GM12875 (cell line): ENCODE measurements around the gene MSL1.

Experiments
- H3K4me3 ChIP-seq: one replicate; pipeline ENCODE4 v1.5.1; 2011; ENCODE audit warnings: low read depth, low read length, control low read depth
- CTCF ChIP-seq: IDR thresholded peaks from 2 replicates; pipeline ENCODE4 v1.5.1; 2011; ENCODE audit warnings: low read depth, mild to moderate bottlenecking, control low read depth, inconsistent platforms, low read length, moderate library complexity, borderline replicate concordance; ENCODE audit not compliant: insufficient read depth

MSL1 gene

GRCh38 chr17:40167685-40168261, 46.0 kb downstream of the MSL1 start:
- TF ChIP-seq CTCF = no peak
- H3K4me3 ChIP-seq = no peak overlapping the region

- TF ChIP-seq CTCF = peak; percentile 67
- no peak overlapping the region for H3K4me3 ChIP-seq
Measured at GRCh38 chr17:40168262-40168832, 46.6 kb downstream of the MSL1 start.

- no peak overlapping the region for H3K4me3 ChIP-seq
- no peak for TF ChIP-seq CTCF
Measured at GRCh38 chr17:40170325-40170724, 48.6 kb downstream of the MSL1 start.

GRCh38 chr17:40171750-40172149, 50.0 kb downstream of the MSL1 start:
- TF ChIP-seq CTCF = no peak
- no peak overlapping the region for H3K4me3 ChIP-seq

GRCh38 chr17:40173091-40173777, 51.5 kb downstream of the MSL1 start:
- no peak for TF ChIP-seq CTCF

GRCh38 chr17:40173778-40174135, 52.0 kb downstream of the MSL1 start:
- no peak for TF ChIP-seq CTCF
- H3K4me3 ChIP-seq = no peak overlapping the region

More at GRCh38 chr17:40173091-40173777, 51.5 kb downstream of the MSL1 start:
- H3K4me3 ChIP-seq = no peak overlapping the region

GRCh38 chr17:40174514-40174913, 52.7 kb downstream of the MSL1 start:
- H3K4me3 ChIP-seq = no peak overlapping the region
- TF ChIP-seq CTCF = no peak
